Adipocyte (in vitro differentiated cells): Measurements from ENCODE around the gene ZNF215.
"Not testable (repeated sequence)": the region's sequence is repeated elsewhere in the genome, so short reads cannot be mapped to it uniquely, and the experiment has no call there.

Source experiments
- DNase-seq: peaks from one replicate; pipeline ENCODE4 v3.0.0-alpha.2; 2015; ENCODE audit warnings: low read depth
- H3K27me3 ChIP-seq: replicated peaks from 2 replicates; pipeline ENCODE4 v1.7.0; 2013; ENCODE audit warnings: mild to moderate bottlenecking, low read length, moderate library complexity; ENCODE audit not compliant: control insufficient read depth, insufficient read depth
- H3K36me3 ChIP-seq: 2 replicates; pipeline ENCODE4 v1.7.0; 2013; ENCODE audit warnings: low read length, mild to moderate bottlenecking, moderate library complexity; ENCODE audit not compliant: control insufficient read depth, insufficient read depth, severe bottlenecking
- H3K4me1 ChIP-seq: 2 replicates; pipeline ENCODE4 v1.7.0; 2013; ENCODE audit warnings: mild to moderate bottlenecking, low read length, moderate library complexity; ENCODE audit not compliant: control insufficient read depth, insufficient read depth
- H3K4me3 ChIP-seq: 2 replicates; pipeline ENCODE4 v1.7.0; 2013; ENCODE audit warnings: mild to moderate bottlenecking, low read length, moderate library complexity
- H3K9ac ChIP-seq: 2 replicates; pipeline ENCODE4 v1.7.0; 2013; ENCODE audit warnings: mild to moderate bottlenecking, low read length, moderate library complexity
- H3K9me3 ChIP-seq: 2 replicates; pipeline ENCODE4 v1.7.0; 2013; ENCODE audit warnings: mild to moderate bottlenecking, low read length, moderate library complexity; ENCODE audit not compliant: control insufficient read depth

The ZNF215 gene

DNA sequence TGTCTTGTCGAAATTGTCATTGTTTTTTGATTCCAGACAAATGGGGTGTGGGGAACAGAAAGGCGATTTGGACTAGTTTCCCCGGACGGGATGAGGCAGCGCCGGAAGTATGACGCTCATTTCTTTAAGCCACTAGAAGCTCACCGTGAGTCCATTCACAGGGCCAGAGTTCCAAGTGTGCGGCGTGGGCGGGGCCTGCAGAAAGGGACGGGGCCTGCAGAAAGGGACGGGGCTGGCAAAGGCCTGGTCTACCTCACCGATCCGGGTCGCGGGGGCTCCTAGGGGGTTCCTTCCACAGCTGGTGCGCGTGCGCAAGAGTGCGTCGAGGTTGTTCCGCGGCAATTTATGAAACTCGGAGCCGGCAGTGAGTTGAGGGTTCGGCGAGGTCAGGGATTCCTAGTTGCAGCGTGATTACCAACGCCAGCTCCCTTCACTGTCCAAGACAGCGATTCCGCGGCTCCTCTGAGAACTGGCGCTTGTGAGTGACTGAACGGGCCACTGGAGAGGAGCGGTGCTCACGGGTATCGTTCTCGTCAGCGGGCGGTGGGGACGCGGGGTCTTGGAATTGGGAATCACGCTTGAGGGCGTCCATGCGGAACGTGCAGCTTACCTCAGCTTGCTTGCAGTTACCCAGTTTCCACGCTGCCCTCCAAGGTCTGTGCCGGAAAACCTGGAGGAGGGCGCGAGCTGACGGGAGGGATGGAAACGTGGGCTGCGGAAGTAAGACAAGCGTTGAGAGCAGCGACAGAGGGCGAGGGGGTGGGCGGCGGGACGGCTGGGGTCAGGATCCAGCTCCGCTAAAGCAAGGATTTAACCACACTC lies at the start of gene ZNF215:
Gene ZNF215, plus strand, starts transcription at position 219 of the 822 bp plus-strand sequence. CDS start 5,847 bp downstream, outside the sequence.
- H3K36me3 ChIP-seq, result no peaks in the 10 kb centered on the region
- H3K4me3 ChIP-seq, result peak within 1 kb of the TSS; percentile 92
- H3K27me3 ChIP-seq, result no peaks in the 10 kb centered on the region
- H3K9ac ChIP-seq, result peak within 1 kb of the TSS; percentile 83
- H3K9me3 ChIP-seq, result no peaks in the 10 kb centered on the region
- H3K4me1 ChIP-seq, result peaks cover 12% of the 10 kb centered on the region
- peak; percentile 92 for DNase-seq

DNA sequence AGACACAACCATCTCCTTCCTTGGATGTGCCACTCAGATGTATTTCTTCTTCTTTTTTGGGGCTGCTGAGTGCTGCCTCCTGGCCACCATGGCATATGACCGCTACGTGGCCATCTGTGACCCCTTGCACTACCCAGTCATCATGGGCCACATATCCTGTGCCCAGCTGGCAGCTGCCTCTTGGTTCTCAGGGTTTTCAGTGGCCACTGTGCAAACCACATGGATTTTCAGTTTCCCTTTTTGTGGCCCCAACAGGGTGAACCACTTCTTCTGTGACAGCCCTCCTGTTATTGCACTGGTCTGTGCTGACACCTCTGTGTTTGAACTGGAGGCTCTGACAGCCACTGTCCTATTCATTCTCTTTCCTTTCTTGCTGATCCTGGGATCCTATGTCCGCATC lies 49.3 kb upstream of the ZNF215 start:
- no peak for DNase-seq
- Histone ChIP-seq H3K9me3 (peaks cover 2% of the 10 kb centered on the region), H3K4me3 (no peak overlapping the region)

DNA sequence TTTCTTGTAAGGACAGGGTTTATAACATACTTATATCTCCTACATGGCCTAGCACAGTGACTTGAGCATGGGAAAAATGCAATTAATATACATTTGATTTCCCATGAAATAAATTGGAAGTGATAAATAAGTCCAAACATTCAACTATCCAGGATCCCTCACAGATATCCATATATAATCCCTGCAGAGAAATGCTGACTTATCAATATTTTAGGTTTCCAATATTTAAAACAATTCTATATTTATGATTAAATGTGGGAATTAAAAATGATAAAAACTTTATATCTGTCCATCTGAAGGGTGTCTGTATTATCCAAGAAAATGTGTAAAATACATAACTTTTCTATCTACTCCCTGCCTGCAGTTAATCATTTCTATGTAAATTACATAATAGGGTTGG lies 43.5 kb upstream of the ZNF215 start:
- Histone ChIP-seq H3K4me1 (no peaks in the 10 kb centered on the region), H3K4me3 (no peak overlapping the region), H3K27me3 (no peaks in the 10 kb centered on the region)

More for the DNA sequence above, 49.3 kb upstream of the ZNF215 start:
- no peak overlapping the region for H3K9ac ChIP-seq
- no peaks in the 10 kb centered on the region for H3K36me3 ChIP-seq
- H3K4me1 ChIP-seq, result no peaks in the 10 kb centered on the region
- no peaks in the 10 kb centered on the region for H3K27me3 ChIP-seq

DNA sequence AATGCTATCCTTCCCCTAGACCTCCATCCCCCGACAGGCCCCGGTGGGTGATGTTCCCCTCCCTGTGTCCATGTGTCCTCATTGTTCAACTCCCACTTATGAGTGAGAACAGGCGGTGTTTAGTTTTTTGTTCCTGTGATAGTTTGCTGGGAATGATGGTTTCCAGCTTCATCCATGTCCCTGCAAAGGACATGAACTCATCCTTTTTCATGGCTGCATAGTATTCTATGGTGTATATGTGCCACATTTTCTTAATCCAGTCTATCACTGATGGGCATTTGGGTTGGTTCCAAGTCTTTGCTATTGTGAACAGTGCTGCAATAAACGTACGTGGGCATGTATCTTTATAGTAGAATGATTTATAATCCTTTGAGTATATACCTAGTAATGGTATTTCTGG lies 38.5 kb upstream of the ZNF215 start:
- not testable (repeated sequence) for H3K4me1 ChIP-seq, H3K27me3 ChIP-seq, H3K9me3 ChIP-seq, H3K36me3 ChIP-seq, DNase-seq, H3K9ac ChIP-seq, H3K4me3 ChIP-seq

More for the DNA sequence above, 43.5 kb upstream of the ZNF215 start:
- Histone ChIP-seq H3K9me3 (no peaks in the 10 kb centered on the region), H3K9ac (no peak overlapping the region), H3K36me3 (no peaks in the 10 kb centered on the region)
- no peak for DNase-seq

DNA sequence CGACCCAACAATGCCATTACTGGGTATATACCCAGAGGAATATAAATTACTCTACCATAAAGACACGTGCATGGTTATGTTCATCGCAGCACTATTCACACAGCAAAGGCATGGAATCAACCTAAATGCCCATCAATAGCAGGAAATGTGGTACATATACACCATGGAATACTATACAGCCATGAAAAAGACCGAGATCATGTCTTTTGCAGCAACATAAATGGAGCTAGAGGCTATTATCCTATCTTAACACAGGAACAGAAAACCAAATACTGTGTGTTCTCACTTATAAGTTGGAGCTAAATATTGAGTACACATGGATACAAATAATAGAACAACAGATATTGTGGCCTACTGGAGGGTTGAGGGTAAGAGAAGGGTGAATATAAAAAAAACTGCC lies 37.4 kb upstream of the ZNF215 start:
- Histone ChIP-seq H3K27me3 (no peaks in the 10 kb centered on the region), H3K36me3 (no peaks in the 10 kb centered on the region), H3K9ac (no peak overlapping the region), H3K9me3 (no peaks in the 10 kb centered on the region), H3K4me1 (no peaks in the 10 kb centered on the region), H3K4me3 (no peak overlapping the region)
- DNase-seq, result no peak

DNA sequence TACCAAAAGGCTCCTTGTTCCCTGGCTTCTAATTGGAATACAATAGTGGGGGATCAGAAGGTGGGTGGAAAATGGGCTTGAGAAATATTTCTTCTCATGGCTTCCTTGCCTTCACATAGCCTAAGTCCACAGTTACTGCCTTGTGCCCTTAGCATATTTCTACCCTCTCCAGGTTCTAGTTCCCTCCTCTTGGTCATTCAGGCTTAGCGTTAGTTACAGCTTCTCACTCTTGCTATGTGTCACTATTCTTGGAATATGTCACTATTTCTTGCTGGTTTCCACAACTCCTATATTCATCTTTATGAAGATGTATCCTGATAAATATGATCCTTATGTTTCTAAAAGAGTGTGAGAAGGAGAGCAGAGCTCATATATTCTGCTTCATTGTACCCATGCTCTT lies 36.4 kb upstream of the ZNF215 start:
- no peak overlapping the region for H3K9ac ChIP-seq
- H3K9me3 ChIP-seq, result no peaks in the 10 kb centered on the region
- H3K27me3 ChIP-seq, result no peaks in the 10 kb centered on the region
- H3K4me1 ChIP-seq, result no peaks in the 10 kb centered on the region
- no peak overlapping the region for H3K4me3 ChIP-seq
- no peak for DNase-seq
- no peaks in the 10 kb centered on the region for H3K36me3 ChIP-seq

DNA sequence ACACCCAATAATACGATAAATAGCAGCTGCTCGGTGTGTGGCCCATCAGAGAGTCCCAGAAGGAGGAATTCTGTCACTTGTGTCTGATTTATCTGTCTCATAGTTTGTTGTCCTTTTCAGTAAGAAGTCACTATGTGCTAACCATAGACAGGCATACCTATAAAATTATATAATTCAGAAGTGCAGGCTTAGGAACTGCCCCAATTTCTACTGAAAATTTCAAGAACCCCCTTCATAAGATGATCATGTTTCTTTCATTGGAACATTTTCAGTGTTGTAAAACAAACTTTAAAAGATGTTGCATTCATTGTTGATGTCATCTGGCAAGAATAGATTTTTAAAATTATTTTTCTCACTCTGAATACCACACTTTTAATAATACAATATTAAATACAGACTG lies 33.8 kb upstream of the ZNF215 start, which contains the start of gene OR2D2:
Gene OR2D2, minus strand, starts transcription at position 101 of the 400 bp plus-strand sequence. Its CDS starts 0 bp downstream, at position 101.
- H3K9me3 ChIP-seq, result no peaks in the 10 kb centered on the region
- H3K4me1 ChIP-seq, result no peaks in the 10 kb centered on the region
- no peaks in the 10 kb centered on the region for H3K27me3 ChIP-seq
- no peak within 1 kb of the TSS for H3K9ac ChIP-seq
- H3K36me3 ChIP-seq, result no peaks in the 10 kb centered on the region
- no peak within 1 kb of the TSS for H3K4me3 ChIP-seq
- DNase-seq, result no peak

DNA sequence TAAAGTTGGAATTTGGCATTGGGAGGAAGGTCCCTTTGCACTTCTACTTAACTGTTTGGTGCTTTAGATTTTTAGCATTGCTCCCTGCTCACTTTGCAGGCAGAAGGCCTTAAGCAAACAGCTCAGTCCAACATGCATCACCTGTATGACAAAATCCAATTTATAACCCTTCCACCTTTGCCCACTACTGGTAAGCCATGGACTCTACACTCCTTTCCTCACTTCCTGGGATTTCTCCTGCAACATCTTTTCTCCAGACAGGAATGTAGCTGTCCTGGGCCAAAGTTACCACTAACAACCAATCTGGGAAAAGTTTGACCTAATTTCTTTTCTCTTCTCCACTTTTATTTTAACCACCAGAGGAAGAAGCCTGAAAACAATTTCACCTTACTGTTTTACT lies 32.1 kb upstream of the ZNF215 start:
- no peak for DNase-seq
- no peaks in the 10 kb centered on the region for H3K27me3 ChIP-seq
- H3K4me1 ChIP-seq, result no peaks in the 10 kb centered on the region
- H3K4me3 ChIP-seq, result no peak overlapping the region
- no peaks in the 10 kb centered on the region for H3K9me3 ChIP-seq
- H3K9ac ChIP-seq, result no peak overlapping the region
- no peaks in the 10 kb centered on the region for H3K36me3 ChIP-seq

DNA sequence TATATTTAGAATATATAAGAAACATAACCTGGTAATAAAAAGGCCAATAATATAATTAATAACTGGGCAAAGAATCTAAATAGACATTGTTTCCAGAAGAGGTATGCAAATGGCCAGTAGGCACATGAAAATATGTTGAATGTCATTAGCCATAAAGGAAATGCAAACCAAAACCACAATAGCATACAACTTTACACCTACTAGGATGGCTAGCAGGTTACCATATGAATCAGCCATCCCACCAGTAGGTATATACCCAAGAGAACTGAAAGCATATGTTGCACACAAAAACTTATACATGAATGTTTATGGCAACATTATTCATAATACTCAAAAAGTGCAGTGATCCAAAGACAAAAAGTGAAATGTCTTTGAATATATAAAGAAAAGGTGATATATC lies 31.2 kb upstream of the ZNF215 start:
- Histone ChIP-seq H3K9ac (no peak overlapping the region), H3K9me3 (no peaks in the 10 kb centered on the region), H3K4me1 (no peaks in the 10 kb centered on the region), H3K36me3 (no peaks in the 10 kb centered on the region), H3K27me3 (no peaks in the 10 kb centered on the region), H3K4me3 (no peak overlapping the region)
- no peak for DNase-seq

DNA sequence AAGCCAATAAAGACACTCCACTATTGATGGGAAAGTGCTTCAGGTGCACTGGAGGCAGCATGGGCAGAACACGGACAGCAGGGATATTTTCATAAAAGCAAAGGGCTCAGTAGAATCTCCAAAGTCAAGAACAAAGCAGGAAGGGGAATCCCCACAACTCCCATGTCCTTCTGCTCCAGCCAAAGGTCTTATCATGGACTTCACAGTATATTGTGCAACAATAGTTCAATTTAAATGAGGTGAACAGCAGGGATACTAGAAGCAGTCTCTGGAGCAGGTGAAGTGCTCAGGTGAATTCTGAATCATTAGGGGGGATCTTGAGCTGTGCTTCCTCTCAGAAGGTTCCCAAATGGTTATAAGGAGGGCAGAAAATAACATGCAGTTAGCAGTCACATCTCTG lies 27.3 kb upstream of the ZNF215 start:
- Histone ChIP-seq H3K36me3 (no peaks in the 10 kb centered on the region), H3K4me3 (no peak overlapping the region), H3K9me3 (no peaks in the 10 kb centered on the region), H3K9ac (no peak overlapping the region), H3K27me3 (no peaks in the 10 kb centered on the region), H3K4me1 (no peaks in the 10 kb centered on the region)
- DNase-seq, result no peak

DNA sequence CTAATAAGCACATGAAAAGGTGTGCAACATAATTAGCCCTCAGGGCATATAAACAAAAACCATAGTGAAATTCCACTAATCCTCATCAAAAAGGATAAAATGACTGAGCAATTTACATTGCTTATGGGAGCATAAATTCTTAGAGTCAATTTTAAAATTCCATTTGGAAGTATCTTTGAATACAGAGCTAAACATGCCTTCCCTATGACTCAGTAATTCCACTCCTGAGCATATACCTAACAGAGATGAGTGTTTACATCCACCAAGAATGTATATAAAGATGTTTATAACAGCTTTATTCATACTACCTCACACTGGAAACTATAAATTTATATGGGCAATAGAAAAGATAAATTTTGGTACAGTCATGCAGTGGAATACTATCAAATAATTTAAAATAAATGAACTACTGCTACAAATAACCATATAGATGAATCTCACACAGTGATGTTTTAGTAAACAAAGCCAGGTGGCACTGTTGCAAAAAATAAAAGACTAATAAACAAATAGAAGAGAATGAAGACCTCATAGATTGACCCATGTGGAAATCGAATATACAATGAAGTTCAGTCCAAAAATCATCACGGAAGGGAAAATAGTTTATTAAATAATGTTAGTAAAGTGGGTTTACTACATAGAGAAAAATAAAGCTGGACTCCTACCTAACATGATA lies 25.8 kb upstream of the ZNF215 start:
- DNase-seq, result no peak
- Histone ChIP-seq H3K9ac (no peak overlapping the region), H3K4me3 (no peak overlapping the region), H3K36me3 (no peaks in the 10 kb centered on the region), H3K9me3 (no peaks in the 10 kb centered on the region), H3K27me3 (no peaks in the 10 kb centered on the region), H3K4me1 (no peaks in the 10 kb centered on the region)
